ENCODE results near the gene HNMT. TPM values are rescaled to one million over a fixed set of nuclear protein-coding genes. Genes with fewer than 3 reads are reported as not detected.

The HNMT gene
- total RNA-seq, 1 experiment from 2014 or later: 3.1 TPM

- no peaks in the 10 kb centered on the region for H3K27me3 Mint-ChIP-seq (ENCODE audit: low read depth)
- no peaks in the 10 kb centered on the region for H3K36me3 Mint-ChIP-seq
- TF ChIP-seq GRHL2 (CRISPR knock-in tag; IDR thresholded peaks at IDR 0.05; ENCODE audit: insufficient replicate concordance, severe bottlenecking) (no peak), TEAD4 (CRISPR knock-in tag; IDR thresholded peaks at IDR 0.05) (no peak), RELA (CRISPR knock-in tag; IDR thresholded peaks at IDR 0.05; ENCODE audit: borderline replicate concordance) (no peak), ZSCAN18 (CRISPR knock-in tag; IDR thresholded peaks at IDR 0.05) (no peak), SOX15 (CRISPR knock-in tag; IDR thresholded peaks at IDR 0.05) (no peak), PREB (CRISPR knock-in tag; IDR thresholded peaks at IDR 0.05; ENCODE audit: borderline replicate concordance) (no peak), IRF1 (CRISPR knock-in tag; IDR thresholded peaks at IDR 0.05) (no peak), ARID4B (CRISPR knock-in tag; IDR thresholded peaks at IDR 0.05; ENCODE audit: borderline replicate concordance) (no peak), ZNF512 (CRISPR knock-in tag; IDR thresholded peaks at IDR 0.05; ENCODE audit: borderline replicate concordance) (no peak), EMX1 (CRISPR knock-in tag; IDR thresholded peaks at IDR 0.05) (no peak), ZNF425 (CRISPR knock-in tag; conservative IDR thresholded peaks at IDR 0.05) (no peak), E2F1 (CRISPR knock-in tag; IDR thresholded peaks at IDR 0.05) (no peak), OVOL2 (CRISPR knock-in tag; IDR thresholded peaks at IDR 0.05; ENCODE audit: borderline replicate concordance) (no peak), KAT7 (CRISPR knock-in tag; IDR thresholded peaks at IDR 0.05; ENCODE audit: borderline replicate concordance) (no peak), MYBL2 (CRISPR knock-in tag; IDR thresholded peaks at IDR 0.05) (no peak), JAZF1 (CRISPR knock-in tag; IDR thresholded peaks at IDR 0.05) (no peak), AFF4 (CRISPR knock-in tag; IDR thresholded peaks at IDR 0.05; ENCODE audit: borderline replicate concordance) (no peak), PRRX2 (CRISPR knock-in tag; IDR thresholded peaks at IDR 0.05) (no peak)
- ChIA-PET POLR2A (no interaction called here), CTCF (interaction anchor here (1.0 to 1.4 kb wide), 3 partner anchors 9 to 892 kb away, joined by 3 to 7 read pairs (median 3); no protein-coding TSS in a partner anchor)
- no peak overlapping the region for H3K27ac Mint-ChIP-seq
- no peak for DNase-seq (ENCODE audit: low spot score)
- no peaks in the 10 kb centered on the region for H3K9me3 Mint-ChIP-seq
- no peak overlapping the region for H3K4me3 Mint-ChIP-seq
- no peaks in the 10 kb centered on the region for H3K4me1 Mint-ChIP-seq
- ATAC-seq: no peak
Observed at GRCh38 chr2:137935591-137935990, 28.7 kb upstream of the HNMT start.

Measured in WTC11 (cell line).